ENCODE data around the gene SPATA20.

The SPATA20 gene

GRCh38 chr17:50577451-50577954 lies 30.5 kb downstream of the SPATA20 start:
- DNase-seq (ENCODE audit: low read depth in 2 of 2), result no peak

- DNase-seq (ENCODE audit: low read depth in 2 of 2), result no peak
Measured at GRCh38 chr17:50578173-50578572, 31.2 kb downstream of the SPATA20 start.

GRCh38 chr17:50579399-50579798 lies 32.4 kb downstream of the SPATA20 start:
- DNase-seq (ENCODE audit: low read depth in 2 of 2), result no peak

GRCh38 chr17:50580646-50581045 lies 33.7 kb downstream of the SPATA20 start:
- no peak for DNase-seq (ENCODE audit: low read depth in 2 of 2)

- no peak for DNase-seq (ENCODE audit: low read depth in 2 of 2)
Measured at GRCh38 chr17:50581316-50581715, 34.3 kb downstream of the SPATA20 start.

- no peak for DNase-seq (ENCODE audit: low read depth in 2 of 2)
Measured at GRCh38 chr17:50582741-50583140, 35.8 kb downstream of the SPATA20 start.

- DNase-seq (ENCODE audit: low read depth in 2 of 2), result no peak
Measured at GRCh38 chr17:50583641-50584040, 36.7 kb downstream of the SPATA20 start.

- DNase-seq (ENCODE audit: low read depth in 2 of 2), result no peak
Measured at GRCh38 chr17:50584116-50584515, 37.1 kb downstream of the SPATA20 start.

- DNase-seq (ENCODE audit: low read depth in 2 of 2), result no peak
Measured at GRCh38 chr17:50584749-50585148, 37.8 kb downstream of the SPATA20 start.

GRCh38 chr17:50585346-50585745 lies 38.4 kb downstream of the SPATA20 start:
- no peak for DNase-seq (ENCODE audit: low read depth in 2 of 2)

GRCh38 chr17:50585891-50586290 lies 38.9 kb downstream of the SPATA20 start:
- no peak for DNase-seq (ENCODE audit: low read depth in 2 of 2)

GRCh38 chr17:50586421-50587247 lies 39.7 kb downstream of the SPATA20 start:
- no peak for DNase-seq (ENCODE audit: low read depth in 2 of 2)

GRCh38 chr17:50587571-50587970 lies 40.6 kb downstream of the SPATA20 start:
- no peak for DNase-seq (ENCODE audit: low read depth in 2 of 2)

GRCh38 chr17:50588391-50589049 lies 41.5 kb downstream of the SPATA20 start:
- DNase-seq (ENCODE audit: low read depth in 2 of 2), result no peak

GRCh38 chr17:50589095-50589705 lies 42.2 kb downstream of the SPATA20 start:
- no peak for DNase-seq (ENCODE audit: low read depth in 2 of 2)

GRCh38 chr17:50590946-50591737 lies 44.2 kb downstream of the SPATA20 start:
- DNase-seq (ENCODE audit: low read depth in 2 of 2), result no peak

- DNase-seq (ENCODE audit: low read depth in 2 of 2), result no peak
Measured at GRCh38 chr17:50593321-50593720, 46.3 kb downstream of the SPATA20 start.

GRCh38 chr17:50594128-50594823 lies 47.3 kb downstream of the SPATA20 start:
- no peak for DNase-seq (ENCODE audit: low read depth in 2 of 2)

GRCh38 chr17:50594892-50595291 lies 47.9 kb downstream of the SPATA20 start:
- DNase-seq (ENCODE audit: low read depth in 2 of 2), result no peak

GRCh38 chr17:50596191-50597037 lies 49.4 kb downstream of the SPATA20 start:
- no peak for DNase-seq (ENCODE audit: low read depth in 2 of 2)

Measured in fibroblast of skin of left quadriceps (primary cell).